ENCODE results near the gene AGXT. TPM values are rescaled to one million over a fixed set of nuclear protein-coding genes. Genes with fewer than 3 reads are reported as not detected.

AGXT gene
- total RNA-seq, 1 experiment from 2014 or later, result 0.36 TPM

GRCh38 chr2:240864475-240864874 lies 4.1 kb upstream of the AGXT start:
- in situ Hi-C loops (cut with HindIII; ENCODE audit: low pct_unique_long_range_greater_than_20kb, low sequenced_read_pairs), result no loop called here
- BruUV-seq (replicated peaks), result no TSS peak

GRCh38 chr2:240865391-240865790 lies 3.2 kb upstream of the AGXT start:
- ChIA-PET POLR2A (no interaction called here), CTCF (no interaction called here)
- no peak overlapping the region for H3K27ac ChIP-seq (ENCODE audit: low read length)
- no peaks in the 10 kb centered on the region for H3K4me1 ChIP-seq (ENCODE audit: control insufficient read depth, insufficient read depth, low read length)
- no peak overlapping the region for H3K4me3 ChIP-seq (ENCODE audit: low read depth in 2 of 2, low read length in 2 of 2)
- H3K9me3 ChIP-seq (ENCODE audit: control insufficient read depth, insufficient read depth, low read depth, low read length), result no peaks in the 10 kb centered on the region
- ATAC-seq (no peak), DNase-seq (ENCODE audit: low read depth, low spot score) (no peak)
- no peak for TF ChIP-seq CTCF (IDR thresholded peaks at IDR 0.05)
- intact Hi-C loops (cut with micrococcal nuclease; ENCODE audit: unreplicated experiment), result no loop called here
- no TSS peak for BruUV-seq (replicated peaks)
- in situ Hi-C loops (cut with HindIII; ENCODE audit: low pct_unique_long_range_greater_than_20kb, low sequenced_read_pairs), result no loop called here
- H3K27me3 ChIP-seq (ENCODE audit: control insufficient read depth, insufficient read depth, low read length), result no peaks in the 10 kb centered on the region; the same call in 1 of the 2 replicates
- H3K36me3 ChIP-seq (ENCODE audit: control insufficient read depth, insufficient read depth, low read length), result no peaks in the 10 kb centered on the region

More at GRCh38 chr2:240864475-240864874, 4.1 kb upstream of the AGXT start:
- Histone ChIP-seq H3K27ac (ENCODE audit: low read length) (no peak overlapping the region), H3K4me1 (ENCODE audit: control insufficient read depth, insufficient read depth, low read length) (no peaks in the 10 kb centered on the region), H3K27me3 (ENCODE audit: control insufficient read depth, insufficient read depth, low read length) (no peaks in the 10 kb centered on the region; the same call in 1 of the 2 replicates), H3K9me3 (ENCODE audit: control insufficient read depth, insufficient read depth, low read depth, low read length) (no peaks in the 10 kb centered on the region), H3K4me3 (ENCODE audit: low read depth in 2 of 2, low read length in 2 of 2) (no peak overlapping the region), H3K36me3 (ENCODE audit: control insufficient read depth, insufficient read depth, low read length) (no peaks in the 10 kb centered on the region)
- ATAC-seq (no peak), DNase-seq (ENCODE audit: low read depth, low spot score) (no peak)
- TF ChIP-seq CTCF (IDR thresholded peaks at IDR 0.05) (no peak), SIN3A (IDR thresholded peaks at IDR 0.05; ENCODE audit: borderline replicate concordance, insufficient read depth, low read depth, low read length) (no peak), REST (IDR thresholded peaks at IDR 0.05; ENCODE audit: insufficient read depth in 1 of 2, low read depth in 2 of 2, low read length in 1 of 2) (no peak), POLR2AphosphoS5 (IDR thresholded peaks at IDR 0.05; ENCODE audit: low read depth, low read length) (no peak), TCF7L2 (IDR thresholded peaks at IDR 0.05; ENCODE audit: low read depth, low read length) (no peak)
- ChIA-PET CTCF (no interaction called here), POLR2A (no interaction called here)
- intact Hi-C loops (cut with micrococcal nuclease; ENCODE audit: unreplicated experiment), result no loop called here
